ENCODE data around the gene CHI3L1.
"Not testable (repeated sequence)": the region's sequence is repeated elsewhere in the genome, so short reads cannot be mapped to it uniquely, and the experiment has no call there.

CHI3L1 gene

GRCh38 chr1:203186446-203187303, at the start of gene CHI3L1:
Gene CHI3L1, minus strand, starts transcription at chr1:203186704. Its CDS starts 81 bp downstream, at chr1:203186623.
- no peak for DNase-seq (ENCODE audit: extremely low read depth in 1 of 2, low read depth in 1 of 2)

GRCh38 chr1:203234901-203235300, 48.4 kb upstream of the CHI3L1 start:
- DNase-seq (ENCODE audit: extremely low read depth in 1 of 2, low read depth in 1 of 2) = not testable (repeated sequence)

DNA sequence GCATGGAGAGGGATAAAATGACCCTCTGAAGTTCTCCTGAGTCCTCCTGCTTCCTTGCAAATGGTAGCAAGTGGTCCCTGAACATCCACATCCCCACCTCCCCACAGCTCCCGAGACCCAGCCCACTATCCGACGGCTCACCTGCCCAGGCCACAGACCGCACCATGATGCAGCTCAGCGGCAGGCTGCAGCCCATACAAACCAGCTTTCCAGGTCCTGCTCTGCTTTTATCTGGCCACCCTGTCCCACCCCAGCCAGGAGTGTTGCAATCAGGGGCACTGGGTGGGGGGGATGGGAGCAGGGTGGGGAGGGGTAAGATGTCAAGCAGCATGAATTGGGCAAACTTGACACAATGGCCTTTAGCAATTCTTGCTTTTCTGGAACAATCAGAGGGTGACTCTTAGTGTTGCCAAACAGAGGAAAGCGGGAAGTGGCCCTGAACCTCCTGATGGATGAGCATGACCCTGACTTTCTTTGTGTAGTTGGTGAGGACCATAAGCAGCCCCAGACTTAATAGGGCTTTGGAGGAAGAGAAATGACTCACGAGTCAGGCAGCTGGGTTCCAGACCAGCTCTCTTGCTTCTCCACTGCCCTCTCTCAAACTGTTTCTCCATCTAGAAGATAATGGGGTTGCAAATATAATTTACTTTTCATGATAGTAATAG, 43.1 kb upstream of the CHI3L1 start, which contains the start of gene CHIT1:
Gene CHIT1, minus strand, starts transcription at position 203 of the 665 bp plus-strand sequence. Its CDS starts 37 bp downstream, at position 166.
- DNase-seq (ENCODE audit: extremely low read depth in 1 of 2, low read depth in 1 of 2) = no peak

DNA sequence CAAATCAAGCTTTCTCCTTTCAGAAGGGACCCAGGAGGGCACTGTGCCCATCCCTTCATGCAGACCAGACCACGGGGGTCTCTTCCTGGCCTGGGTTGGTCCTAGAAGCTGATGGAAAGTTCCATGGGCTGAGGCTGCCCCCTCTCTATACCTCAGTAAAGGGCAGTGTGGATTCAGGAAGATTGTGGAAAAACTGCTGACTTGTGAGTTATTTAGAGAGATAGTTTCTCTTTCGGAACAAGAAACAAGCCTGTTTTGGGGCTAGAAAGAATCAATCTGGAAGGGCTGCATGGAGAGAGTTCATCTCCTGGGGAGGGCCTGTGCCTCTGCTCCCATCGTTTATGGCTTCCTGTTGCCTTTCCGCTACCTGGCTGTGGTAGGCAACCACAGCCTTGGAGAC, 42.2 kb upstream of the CHI3L1 start:
- DNase-seq (ENCODE audit: extremely low read depth in 1 of 2, low read depth in 1 of 2) = no peak

- no peak for DNase-seq (ENCODE audit: extremely low read depth in 1 of 2, low read depth in 1 of 2)
Observed at GRCh38 chr1:203227371-203228083, 41.0 kb upstream of the CHI3L1 start.

DNA sequence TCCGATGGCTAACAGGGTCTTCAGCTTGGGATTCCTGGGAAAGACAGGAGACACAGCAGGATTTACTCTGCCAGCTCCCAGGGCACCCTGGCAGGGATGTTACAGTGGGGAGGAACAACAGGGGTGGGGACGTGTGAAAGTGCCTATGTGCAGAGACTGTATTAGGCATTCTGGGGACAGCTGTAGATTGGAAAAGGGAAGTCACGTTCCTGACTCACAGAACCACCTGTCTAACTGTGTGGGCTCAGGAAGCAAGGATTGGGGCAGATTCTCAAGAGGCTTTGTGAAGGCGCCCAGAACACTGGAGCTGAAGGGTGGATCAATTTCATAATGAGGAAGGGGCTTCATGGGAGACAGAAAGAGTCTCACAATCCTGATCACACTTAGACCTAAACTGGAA, 38.6 kb upstream of the CHI3L1 start:
- DNase-seq (ENCODE audit: extremely low read depth in 1 of 2, low read depth in 1 of 2) = no peak

GRCh38 chr1:203223012-203223775, 36.7 kb upstream of the CHI3L1 start:
- no peak for DNase-seq (ENCODE audit: extremely low read depth in 1 of 2, low read depth in 1 of 2)

- no peak for DNase-seq (ENCODE audit: extremely low read depth in 1 of 2, low read depth in 1 of 2)
Observed at GRCh38 chr1:203219934-203220333, 33.4 kb upstream of the CHI3L1 start.

DNA sequence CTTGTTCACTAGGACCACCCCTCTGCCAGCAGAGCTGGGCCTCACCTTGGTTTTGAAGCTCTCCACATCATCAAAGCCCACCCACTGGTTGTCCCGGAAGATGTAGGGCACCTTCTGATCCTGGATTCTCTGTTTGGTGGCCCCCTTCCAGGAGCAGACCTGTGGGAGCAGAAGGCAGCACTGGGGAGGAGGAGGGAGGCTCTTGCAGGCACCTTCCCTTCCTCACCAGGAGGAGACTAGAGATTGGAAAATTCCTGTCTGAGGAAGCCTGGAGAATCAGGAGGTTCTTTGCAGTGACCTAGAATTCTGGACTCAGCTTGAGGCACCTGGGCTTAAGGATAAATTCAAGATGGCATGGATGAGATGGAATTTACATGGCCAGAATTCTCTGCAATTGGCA, 32.7 kb upstream of the CHI3L1 start:
- DNase-seq (ENCODE audit: extremely low read depth in 1 of 2, low read depth in 1 of 2) = no peak

DNA sequence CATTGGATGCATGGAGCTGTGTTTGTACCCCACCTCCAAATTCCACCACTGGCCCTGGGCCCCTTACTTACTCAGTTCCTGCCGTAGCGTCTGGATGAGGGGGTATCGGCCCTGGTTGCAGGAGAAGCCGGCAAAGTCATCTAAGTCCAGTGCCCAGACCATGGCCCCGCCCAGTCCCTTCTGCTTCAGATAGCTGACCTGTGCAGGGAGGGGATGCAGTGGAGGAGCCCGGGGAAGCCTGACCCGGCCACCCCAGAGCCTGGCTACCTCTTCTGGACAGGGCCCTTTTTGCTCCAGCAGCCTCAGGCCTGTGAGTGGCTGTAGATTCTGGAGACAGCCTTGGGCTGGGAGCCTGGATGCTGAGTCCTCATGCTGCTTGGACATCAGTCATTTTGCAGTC, 31.2 kb upstream of the CHI3L1 start:
- no peak for DNase-seq (ENCODE audit: extremely low read depth in 1 of 2, low read depth in 1 of 2)

GRCh38 chr1:203217139-203217655, 30.7 kb upstream of the CHI3L1 start:
- no peak for DNase-seq (ENCODE audit: extremely low read depth in 1 of 2, low read depth in 1 of 2)

DNA sequence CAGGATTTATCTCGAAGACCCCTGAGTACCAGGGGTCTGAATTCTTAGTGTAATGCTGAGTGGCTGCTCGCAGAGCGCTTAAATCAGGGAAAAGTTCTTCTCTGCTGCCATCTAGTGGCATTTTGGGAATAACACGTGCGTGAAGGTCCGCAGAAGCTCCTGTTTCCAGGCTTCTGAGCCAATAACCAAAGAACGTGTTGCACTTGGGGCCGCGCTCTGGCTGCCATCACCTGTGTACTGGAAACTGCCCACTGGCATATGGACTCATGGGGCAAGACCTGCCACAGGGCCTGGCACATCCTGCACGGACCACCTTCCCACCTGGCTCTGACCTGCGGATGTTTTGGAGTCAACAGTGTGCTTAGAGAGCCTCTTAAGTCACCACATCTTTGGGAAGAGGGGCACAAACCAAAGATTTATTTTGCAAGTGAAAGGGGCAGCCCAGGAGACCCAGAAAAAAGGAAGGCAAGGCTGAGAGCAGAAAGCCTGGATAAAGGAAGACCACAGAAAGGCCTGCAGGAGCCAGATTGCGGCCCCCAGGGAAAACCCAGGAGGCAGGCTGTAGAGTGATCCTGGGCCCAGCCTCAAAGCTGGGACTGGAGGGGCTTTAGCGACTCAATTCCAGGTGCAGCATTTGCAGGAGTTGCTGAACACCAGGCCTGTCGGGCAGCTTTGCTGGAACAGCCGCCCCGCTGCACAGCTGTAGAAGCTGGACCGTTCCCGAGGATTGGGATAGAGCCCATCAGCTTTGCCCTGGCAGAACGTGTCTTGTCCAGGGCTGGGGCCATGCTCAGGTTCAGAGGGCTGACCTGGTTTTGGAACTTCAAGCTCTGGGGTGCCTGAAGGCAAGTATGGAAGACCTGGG, 30.0 kb upstream of the CHI3L1 start:
- peak in 1 of 2 donors; percentile 11 for DNase-seq (ENCODE audit: extremely low read depth in 1 of 2, low read depth in 1 of 2)

GRCh38 chr1:203215573-203215972, 29.1 kb upstream of the CHI3L1 start:
- DNase-seq (ENCODE audit: extremely low read depth in 1 of 2, low read depth in 1 of 2) = no peak

GRCh38 chr1:203214871-203215270, 28.4 kb upstream of the CHI3L1 start:
- DNase-seq (ENCODE audit: extremely low read depth in 1 of 2, low read depth in 1 of 2) = no peak

GRCh38 chr1:203213126-203213525, 26.6 kb upstream of the CHI3L1 start:
- no peak for DNase-seq (ENCODE audit: extremely low read depth in 1 of 2, low read depth in 1 of 2)

GRCh38 chr1:203211812-203212211, 25.3 kb upstream of the CHI3L1 start:
- no peak for DNase-seq (ENCODE audit: extremely low read depth in 1 of 2, low read depth in 1 of 2)

DNA sequence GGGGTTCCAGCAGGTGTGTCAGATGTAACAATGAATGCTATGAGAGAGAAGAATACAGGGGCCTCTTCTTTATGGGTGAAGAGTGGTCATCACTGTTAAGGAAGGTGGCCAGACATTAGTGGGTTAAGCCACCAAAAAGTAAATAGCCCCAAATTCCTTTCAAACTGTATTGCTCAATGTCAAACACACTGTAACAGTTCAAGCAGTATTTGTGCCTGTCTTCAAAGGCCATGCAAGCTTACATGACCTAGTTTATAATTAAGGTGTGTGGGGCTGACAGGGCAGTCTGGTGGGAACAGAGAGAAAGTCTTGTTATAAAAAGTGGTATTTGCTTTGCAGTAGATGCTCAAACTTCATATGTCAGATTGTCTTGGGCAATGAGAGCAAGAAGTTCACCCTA, 24.5 kb upstream of the CHI3L1 start:
- DNase-seq (ENCODE audit: extremely low read depth in 1 of 2, low read depth in 1 of 2) = no peak

DNA sequence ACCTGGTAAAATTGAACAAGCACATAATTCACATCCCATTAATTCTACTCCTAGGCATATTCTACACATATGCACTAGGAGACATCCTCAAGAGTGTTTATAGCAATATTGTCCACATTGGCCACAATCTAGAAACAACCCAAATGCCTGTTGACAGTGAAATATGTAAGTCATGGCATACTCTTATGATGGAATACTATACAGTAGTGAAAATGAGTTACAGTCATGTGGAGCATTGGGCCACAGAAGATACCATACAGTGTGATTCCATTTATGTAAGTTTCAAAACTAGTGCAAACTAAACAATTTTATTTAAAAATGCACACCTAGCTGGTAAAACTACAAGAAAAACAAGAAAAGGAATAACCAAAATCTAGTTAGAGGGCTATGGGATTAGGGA, 23.8 kb upstream of the CHI3L1 start:
- DNase-seq (ENCODE audit: extremely low read depth in 1 of 2, low read depth in 1 of 2) = no peak

DNA sequence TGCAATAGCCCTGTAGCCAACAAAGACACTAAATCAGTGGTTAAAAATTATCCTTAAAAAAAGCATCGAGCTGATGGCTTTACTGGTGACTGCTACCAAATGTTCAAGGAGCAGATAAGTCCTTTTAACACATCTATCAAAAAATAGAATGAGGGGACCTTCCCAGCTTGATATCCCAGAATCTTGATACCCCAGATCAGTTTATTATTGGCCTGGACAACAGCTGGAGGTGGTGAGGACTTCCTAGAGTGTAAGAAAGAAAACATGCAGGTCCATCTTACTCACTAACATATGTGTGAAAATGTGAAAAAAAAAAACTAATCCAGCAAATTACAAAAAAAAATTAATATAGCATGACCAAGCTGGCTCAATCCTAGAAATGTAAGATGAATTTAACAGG, 21.7 kb upstream of the CHI3L1 start:
- no peak for DNase-seq (ENCODE audit: extremely low read depth in 1 of 2, low read depth in 1 of 2)

DNA sequence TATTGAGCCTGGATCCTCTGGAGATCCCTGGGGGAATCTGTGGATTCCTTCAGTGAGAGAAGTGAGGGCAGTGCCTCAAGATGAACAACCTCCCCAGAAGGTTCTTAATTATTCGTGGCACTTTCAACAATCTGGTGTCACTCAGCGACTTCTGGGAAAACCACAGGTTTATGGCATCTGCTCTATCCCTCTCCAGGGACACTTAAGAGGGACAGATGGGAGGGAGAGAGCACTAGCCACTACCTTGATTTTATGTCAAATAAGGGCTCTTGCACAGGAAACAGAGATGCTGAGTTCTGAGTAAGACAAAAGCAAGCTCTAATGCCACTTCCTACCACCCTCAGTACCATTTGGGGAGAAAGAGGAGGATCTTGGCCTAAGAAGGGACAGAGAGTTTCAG, 21.2 kb upstream of the CHI3L1 start:
- DNase-seq (ENCODE audit: extremely low read depth in 1 of 2, low read depth in 1 of 2) = no peak
